ENCODE data around the gene DCDC2. TPM values are rescaled to one million over a fixed set of nuclear protein-coding genes. Genes with fewer than 3 reads are reported as not detected.

The DCDC2 gene
- total RNA-seq, 2 donors from 2014 or later, result 0.12 TPM; not detected in 1

DNA sequence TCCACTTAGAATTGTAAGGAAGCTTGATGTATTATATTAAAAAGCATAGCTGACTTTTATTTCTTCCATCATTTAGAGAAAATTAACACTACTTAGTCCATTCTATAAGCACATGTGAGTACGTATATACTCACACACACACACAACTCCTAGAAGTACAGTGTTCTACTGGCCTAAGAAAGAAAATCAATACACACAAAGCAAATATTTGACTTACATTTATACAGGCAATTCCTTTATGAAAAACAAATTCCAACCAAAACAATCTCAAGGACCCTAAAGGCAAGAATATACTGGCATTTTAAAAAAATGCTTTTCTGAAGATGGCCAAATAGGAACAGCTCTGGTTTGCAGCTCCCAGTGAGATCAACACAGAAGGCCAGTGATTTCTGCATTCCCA is 160.0 kb downstream of the DCDC2 start:
- no peak overlapping the region for H3K4me3 Mint-ChIP-seq
- H3K4me1 Mint-ChIP-seq (ENCODE audit: low read depth), result no peaks in the 10 kb centered on the region
- no peak for ATAC-seq (replicated peaks in 1 of 2)
- H3K27ac Mint-ChIP-seq, result no peak overlapping the region
- no peaks in the 10 kb centered on the region for H3K9me3 Mint-ChIP-seq
- H3K27me3 Mint-ChIP-seq (ENCODE audit: low read depth), result peaks cover 28% of the 10 kb centered on the region
- H3K36me3 Mint-ChIP-seq (ENCODE audit: insufficient read depth in 2 of 2), result no peaks in the 10 kb centered on the region
- DNase-seq, result no peak

DNA sequence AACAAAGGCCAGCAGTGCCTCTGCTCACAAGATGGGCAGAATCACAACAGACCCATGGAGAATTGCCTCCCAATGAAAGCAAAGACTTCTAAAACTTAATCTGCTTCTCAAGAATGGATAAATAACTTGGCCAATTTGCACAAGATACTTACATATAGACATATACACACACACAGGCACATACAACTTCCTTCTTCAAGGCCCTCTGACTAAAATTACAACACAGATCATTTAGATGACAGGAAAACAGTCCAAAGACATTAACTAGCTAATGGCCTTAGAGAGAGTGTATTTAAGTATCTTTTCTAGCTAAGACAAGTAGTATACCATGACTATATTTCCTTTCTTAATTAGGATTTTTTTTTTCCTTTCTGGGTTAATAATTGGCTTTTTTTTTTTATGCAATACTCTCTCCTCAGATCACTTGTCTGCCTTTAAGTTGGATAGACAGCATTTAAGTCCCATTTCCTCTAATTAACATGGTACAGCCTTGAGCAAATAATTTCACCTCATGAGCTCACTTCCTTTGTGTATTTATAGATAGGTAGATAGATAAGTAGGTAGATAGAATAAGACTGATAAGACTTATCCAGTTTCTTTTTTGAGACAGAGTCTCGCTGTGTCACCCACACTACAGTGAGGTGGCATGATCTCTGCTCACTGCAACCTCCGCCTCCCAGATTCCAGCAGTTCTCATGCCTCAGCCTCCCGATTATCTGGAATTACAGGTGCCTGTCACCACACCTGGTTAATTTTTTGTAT is 161.8 kb downstream of the DCDC2 start:
- no peaks in the 10 kb centered on the region for H3K36me3 Mint-ChIP-seq (ENCODE audit: insufficient read depth in 2 of 2)
- H3K4me1 Mint-ChIP-seq (ENCODE audit: low read depth), result no peaks in the 10 kb centered on the region
- peaks cover 36% of the 10 kb centered on the region for H3K27me3 Mint-ChIP-seq (ENCODE audit: low read depth)
- no peaks in the 10 kb centered on the region for H3K9me3 Mint-ChIP-seq
- no peak overlapping the region for H3K4me3 Mint-ChIP-seq
- DNase-seq (no peak), ATAC-seq (replicated peaks in 1 of 2) (no peak)
- no peak overlapping the region for H3K27ac Mint-ChIP-seq

DNA sequence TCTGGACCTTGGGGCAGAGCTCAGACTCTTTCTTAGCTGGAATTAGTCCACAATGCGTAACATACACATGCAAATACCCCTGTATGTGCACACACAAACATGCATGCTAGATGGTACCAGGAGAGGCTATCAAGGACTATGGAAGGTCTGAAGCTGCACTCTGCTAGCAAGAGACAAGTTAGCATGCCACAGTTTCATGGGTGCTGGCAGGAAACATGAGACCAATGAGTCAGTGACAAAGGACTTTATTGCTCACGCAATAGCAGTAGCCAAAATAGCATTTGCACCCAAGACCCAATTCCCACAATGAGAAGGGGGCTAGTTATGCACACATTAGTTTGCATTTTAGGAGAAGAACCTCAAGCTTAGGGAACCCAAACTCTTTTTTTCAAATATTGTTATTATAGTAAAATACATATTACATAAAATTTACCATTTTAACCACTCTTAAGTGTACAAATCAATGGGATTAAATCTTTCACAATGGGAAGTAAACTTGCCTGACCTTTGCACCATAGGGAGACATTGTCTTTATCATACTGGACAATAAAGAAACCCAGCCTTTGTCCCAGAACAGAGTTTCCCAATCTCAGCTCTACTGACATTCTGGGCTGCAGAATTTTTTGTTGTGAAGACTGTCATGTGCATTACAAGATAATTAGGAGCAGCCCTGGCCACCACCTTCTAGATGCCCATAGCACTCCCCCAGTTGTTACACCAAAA is 162.7 kb downstream of the DCDC2 start:
- ATAC-seq (replicated peaks in 1 of 2) (no peak), DNase-seq (no peak)
- Mint-ChIP-seq H3K9me3 (no peaks in the 10 kb centered on the region), H3K4me3 (no peak overlapping the region), H3K27ac (no peak overlapping the region), H3K4me1 (ENCODE audit: low read depth) (no peaks in the 10 kb centered on the region), H3K36me3 (ENCODE audit: insufficient read depth in 2 of 2) (no peaks in the 10 kb centered on the region), H3K27me3 (ENCODE audit: low read depth) (peaks cover 32% of the 10 kb centered on the region)

DNA sequence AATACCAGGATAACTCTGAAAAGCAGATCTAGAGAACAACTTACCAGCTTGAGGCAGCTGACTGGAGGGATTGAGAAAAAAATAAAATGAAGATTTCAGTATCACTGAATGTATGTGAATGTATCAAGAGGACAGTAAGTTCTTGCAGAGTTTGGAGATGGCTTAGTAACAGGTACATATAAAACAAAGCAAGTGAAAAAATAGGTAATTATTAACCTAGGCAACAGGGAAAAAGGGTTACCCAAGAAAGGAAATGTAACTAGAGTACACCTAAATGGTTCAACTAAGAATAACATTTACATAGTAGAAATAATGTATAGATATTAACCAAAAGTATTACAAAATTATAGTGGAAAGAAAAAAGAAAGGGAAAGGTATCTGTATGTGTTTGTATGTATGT is 164.5 kb downstream of the DCDC2 start:
- no peak for ATAC-seq (replicated peaks in 1 of 2)
- H3K36me3 Mint-ChIP-seq (ENCODE audit: insufficient read depth in 2 of 2), result no peaks in the 10 kb centered on the region
- no peaks in the 10 kb centered on the region for H3K4me1 Mint-ChIP-seq (ENCODE audit: low read depth)
- H3K4me3 Mint-ChIP-seq, result no peak overlapping the region
- no peak overlapping the region for H3K27ac Mint-ChIP-seq
- no peaks in the 10 kb centered on the region for H3K9me3 Mint-ChIP-seq
- H3K27me3 Mint-ChIP-seq (ENCODE audit: low read depth), result peaks cover 24% of the 10 kb centered on the region
- DNase-seq, result no peak

DNA sequence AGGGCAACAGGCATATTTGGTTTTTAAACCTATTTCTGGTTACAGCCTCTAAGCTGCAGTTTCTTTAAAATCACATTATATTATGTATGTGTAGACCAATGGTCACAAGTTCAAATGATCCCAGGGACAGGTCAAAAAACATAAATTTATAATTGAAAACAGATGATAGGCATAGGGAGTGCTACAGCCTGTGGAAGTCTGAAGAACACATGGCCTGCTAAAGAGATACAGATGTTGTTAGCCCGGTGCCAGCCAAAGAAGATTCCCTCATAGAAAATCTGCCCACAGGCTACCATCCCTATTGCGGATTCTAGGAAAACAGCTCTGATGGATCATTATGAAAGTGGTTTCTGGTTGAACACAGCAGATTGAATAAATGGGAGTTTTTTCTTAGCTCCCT is 166.5 kb downstream of the DCDC2 start:
- Mint-ChIP-seq H3K4me3 (no peak overlapping the region), H3K4me1 (ENCODE audit: low read depth) (no peaks in the 10 kb centered on the region), H3K27ac (no peak overlapping the region), H3K36me3 (ENCODE audit: insufficient read depth in 2 of 2) (no peaks in the 10 kb centered on the region), H3K9me3 (no peaks in the 10 kb centered on the region), H3K27me3 (ENCODE audit: low read depth) (peaks cover 24% of the 10 kb centered on the region)
- ATAC-seq (replicated peaks in 1 of 2) (no peak), DNase-seq (no peak)

DNA sequence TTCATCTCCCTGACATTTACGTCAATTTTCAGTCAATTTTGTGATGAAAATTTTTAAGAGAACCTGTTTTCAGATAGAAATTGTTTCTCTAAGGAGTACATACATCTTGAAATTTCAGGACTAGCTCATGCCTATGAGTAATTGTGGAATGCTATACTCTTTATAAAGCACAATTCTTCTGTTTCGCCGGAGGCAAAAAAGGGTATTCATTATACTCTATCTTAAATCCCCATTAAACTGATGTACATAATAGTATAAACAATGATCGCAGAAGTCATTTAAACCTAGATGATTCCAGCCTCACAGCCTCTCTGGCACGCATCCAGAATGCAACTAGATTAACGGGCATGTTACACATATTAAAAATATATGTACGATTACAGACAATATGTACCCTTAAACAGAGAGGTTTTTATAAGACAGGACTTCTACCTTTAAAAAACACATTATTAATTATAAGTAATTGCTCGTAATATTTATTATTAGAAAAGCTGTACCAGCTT is 169.2 kb downstream of the DCDC2 start:
- no peaks in the 10 kb centered on the region for H3K36me3 Mint-ChIP-seq (ENCODE audit: insufficient read depth in 2 of 2)
- no peaks in the 10 kb centered on the region for H3K4me1 Mint-ChIP-seq (ENCODE audit: low read depth)
- H3K27me3 Mint-ChIP-seq (ENCODE audit: low read depth), result peaks cover 23% of the 10 kb centered on the region
- H3K4me3 Mint-ChIP-seq, result no peak overlapping the region
- no peak for ATAC-seq (replicated peaks in 1 of 2)
- H3K27ac Mint-ChIP-seq, result no peak overlapping the region
- H3K9me3 Mint-ChIP-seq, result no peaks in the 10 kb centered on the region
- DNase-seq, result no peak

DNA sequence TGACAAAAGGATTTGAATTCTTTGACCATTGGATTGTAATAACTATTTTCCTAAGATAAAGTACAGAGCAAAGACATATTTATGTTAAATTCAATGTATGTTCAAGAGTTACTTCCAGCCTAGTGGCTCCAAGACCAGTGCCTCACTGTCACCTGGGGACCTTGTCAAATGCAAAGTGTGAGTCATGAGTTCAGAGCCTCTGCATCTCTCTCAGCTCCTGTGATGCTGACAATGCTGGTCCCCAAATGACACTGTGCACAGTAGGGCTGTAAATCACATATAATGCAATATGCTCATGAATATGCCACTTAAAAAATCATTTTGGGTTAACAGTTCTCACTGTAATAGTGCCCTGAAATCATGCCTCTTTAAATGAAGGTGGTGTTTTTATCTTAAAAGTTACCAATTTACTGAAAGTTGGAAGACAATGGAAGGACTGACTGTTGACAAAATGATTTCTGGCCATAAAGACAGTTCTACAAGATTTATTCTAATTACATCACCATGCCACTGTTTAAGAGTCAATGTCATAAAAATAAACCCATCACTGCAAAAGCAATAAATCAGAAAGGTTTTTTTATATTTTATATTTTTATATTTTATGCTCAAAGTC is 169.8 kb downstream of the DCDC2 start:
- Mint-ChIP-seq H3K27ac (no peak overlapping the region), H3K27me3 (ENCODE audit: low read depth) (peaks cover 23% of the 10 kb centered on the region), H3K36me3 (ENCODE audit: insufficient read depth in 2 of 2) (no peaks in the 10 kb centered on the region), H3K9me3 (no peaks in the 10 kb centered on the region), H3K4me3 (no peak overlapping the region), H3K4me1 (ENCODE audit: low read depth) (no peaks in the 10 kb centered on the region)
- DNase-seq, result no peak
- ATAC-seq (replicated peaks in 1 of 2), result no peak

DNA sequence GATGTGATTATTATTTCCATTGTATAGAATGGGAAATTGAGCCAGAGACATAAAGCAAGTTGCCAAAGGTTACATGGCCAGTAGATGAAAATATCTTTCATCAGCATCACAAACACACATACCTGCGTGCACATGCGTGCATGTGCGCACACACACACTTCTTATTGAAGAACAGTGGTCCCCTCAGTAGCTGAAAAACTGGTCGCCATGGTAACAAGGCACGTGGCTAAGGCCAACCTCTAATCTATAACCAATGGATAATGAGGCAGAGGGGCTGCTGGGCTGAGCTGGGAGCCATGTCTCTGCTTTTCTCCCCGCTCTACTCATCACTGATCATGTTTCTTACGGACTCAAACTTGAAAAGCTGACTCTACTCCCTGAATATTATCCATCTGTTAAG is 171.5 kb downstream of the DCDC2 start:
- no peaks in the 10 kb centered on the region for H3K36me3 Mint-ChIP-seq (ENCODE audit: insufficient read depth in 2 of 2)
- ATAC-seq (replicated peaks in 1 of 2), result no peak
- no peaks in the 10 kb centered on the region for H3K4me1 Mint-ChIP-seq (ENCODE audit: low read depth)
- no peak for DNase-seq
- H3K27me3 Mint-ChIP-seq (ENCODE audit: low read depth), result peaks cover 11% of the 10 kb centered on the region
- no peaks in the 10 kb centered on the region for H3K9me3 Mint-ChIP-seq
- H3K27ac Mint-ChIP-seq, result no peak overlapping the region
- no peak overlapping the region for H3K4me3 Mint-ChIP-seq

DNA sequence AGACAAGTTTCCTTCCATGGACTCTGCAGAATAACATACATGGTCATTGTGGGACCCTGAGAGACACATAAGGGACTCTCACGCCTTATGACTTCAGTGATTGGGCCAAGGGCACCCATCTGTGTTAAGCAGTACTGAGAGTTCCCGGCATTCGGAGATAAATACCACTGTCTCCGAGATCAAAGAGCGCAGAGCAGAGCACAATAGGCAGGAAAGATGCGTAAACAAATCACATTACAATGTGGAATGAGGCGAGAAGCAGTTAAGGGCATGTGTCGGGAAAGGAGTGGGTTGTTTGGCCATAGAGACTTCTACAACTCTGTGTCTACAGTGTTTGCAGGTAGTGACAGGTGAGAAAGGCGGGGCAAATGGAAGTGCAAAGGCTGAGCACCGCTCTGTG is 174.3 kb downstream of the DCDC2 start:
- ATAC-seq (replicated peaks in 1 of 2), result no peak
- H3K4me1 Mint-ChIP-seq (ENCODE audit: low read depth), result no peaks in the 10 kb centered on the region
- no peak overlapping the region for H3K4me3 Mint-ChIP-seq
- no peaks in the 10 kb centered on the region for H3K9me3 Mint-ChIP-seq
- H3K36me3 Mint-ChIP-seq (ENCODE audit: insufficient read depth in 2 of 2), result peaks cover 0 to 2% of the 10 kb centered on the region in 2 donors
- H3K27ac Mint-ChIP-seq, result no peak overlapping the region
- H3K27me3 Mint-ChIP-seq (ENCODE audit: low read depth), result peaks cover 5% of the 10 kb centered on the region
- DNase-seq, result no peak

DNA sequence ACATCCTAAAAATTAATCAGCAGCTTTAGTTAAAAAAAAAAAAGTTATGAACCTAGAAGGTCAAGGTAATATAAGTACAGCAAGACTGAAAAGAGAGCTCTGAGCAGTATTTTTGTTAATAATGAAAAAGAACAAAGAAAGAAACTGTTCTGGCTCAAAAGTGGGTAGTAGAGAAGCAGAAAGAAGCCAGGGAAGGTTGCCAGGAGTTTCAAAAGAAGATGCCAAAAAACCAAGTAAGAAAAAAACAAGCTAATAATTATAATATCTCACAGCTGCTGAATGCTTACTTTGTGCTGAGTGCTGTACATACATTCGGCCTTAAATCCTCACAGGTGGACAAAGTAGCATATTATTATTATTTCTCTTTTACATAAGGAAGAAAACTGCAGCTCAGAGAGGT is 200.0 kb downstream of the DCDC2 start:
- ATAC-seq (replicated peaks in 1 of 2) (no peak), DNase-seq (no peak)
- Mint-ChIP-seq H3K27me3 (ENCODE audit: low read depth) (no peaks in the 10 kb centered on the region), H3K36me3 (ENCODE audit: insufficient read depth in 2 of 2) (no peaks in the 10 kb centered on the region), H3K4me1 (ENCODE audit: low read depth) (no peaks in the 10 kb centered on the region), H3K27ac (no peak overlapping the region), H3K4me3 (no peak overlapping the region), H3K9me3 (no peaks in the 10 kb centered on the region)

DNA sequence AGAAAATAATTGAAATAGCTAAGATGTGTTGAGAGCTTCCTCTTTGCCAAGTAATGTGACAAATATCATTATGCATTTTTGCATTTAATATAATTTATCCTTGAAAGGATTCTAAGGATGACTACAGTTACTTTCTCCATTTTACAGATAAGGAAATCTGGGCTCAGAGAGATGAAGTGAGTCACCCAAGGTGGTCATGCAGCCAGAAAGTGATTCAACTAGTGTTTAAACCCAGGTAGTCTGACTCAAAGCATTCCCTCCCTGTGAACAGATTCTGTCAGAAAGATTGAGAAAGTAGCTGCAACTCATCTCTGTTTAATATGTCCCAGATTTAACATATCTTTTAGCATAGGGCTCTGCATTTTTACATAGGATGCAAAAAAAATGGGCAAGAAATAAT is 203.7 kb downstream of the DCDC2 start:
- Mint-ChIP-seq H3K4me1 (ENCODE audit: low read depth) (no peaks in the 10 kb centered on the region), H3K27ac (no peak overlapping the region), H3K27me3 (ENCODE audit: low read depth) (no peaks in the 10 kb centered on the region), H3K4me3 (no peak overlapping the region), H3K9me3 (peaks cover 0 to 3% of the 10 kb centered on the region in 2 donors), H3K36me3 (ENCODE audit: insufficient read depth in 2 of 2) (no peaks in the 10 kb centered on the region)
- ATAC-seq (replicated peaks in 1 of 2) (peak; percentile 36 to 62), DNase-seq (no peak)

DNA sequence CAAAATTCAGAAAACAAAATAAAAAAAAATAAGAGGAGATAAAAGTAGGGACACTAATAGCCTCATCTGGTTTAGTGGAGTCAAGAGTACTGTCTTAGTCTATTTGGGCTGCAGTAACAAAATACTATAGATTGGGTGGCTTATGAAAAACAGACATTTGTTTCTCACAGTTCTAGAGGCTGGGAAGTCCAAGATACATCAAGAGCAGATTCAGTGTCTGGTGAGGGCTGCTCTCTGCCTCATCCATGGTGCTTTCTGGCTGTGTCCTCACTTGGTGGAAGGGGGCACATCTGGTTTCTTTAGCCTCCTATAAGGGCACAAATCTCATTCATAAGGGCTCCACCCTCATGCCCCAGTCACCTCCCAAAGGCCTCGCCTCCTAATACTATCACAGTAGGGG is 205.8 kb downstream of the DCDC2 start:
- Mint-ChIP-seq H3K36me3 (ENCODE audit: insufficient read depth in 2 of 2) (no peaks in the 10 kb centered on the region), H3K27ac (no peak overlapping the region), H3K27me3 (ENCODE audit: low read depth) (no peaks in the 10 kb centered on the region), H3K9me3 (peaks cover 0 to 3% of the 10 kb centered on the region in 2 donors), H3K4me3 (no peak overlapping the region), H3K4me1 (ENCODE audit: low read depth) (no peaks in the 10 kb centered on the region)
- DNase-seq (no peak), ATAC-seq (replicated peaks in 1 of 2) (no peak)

DNA sequence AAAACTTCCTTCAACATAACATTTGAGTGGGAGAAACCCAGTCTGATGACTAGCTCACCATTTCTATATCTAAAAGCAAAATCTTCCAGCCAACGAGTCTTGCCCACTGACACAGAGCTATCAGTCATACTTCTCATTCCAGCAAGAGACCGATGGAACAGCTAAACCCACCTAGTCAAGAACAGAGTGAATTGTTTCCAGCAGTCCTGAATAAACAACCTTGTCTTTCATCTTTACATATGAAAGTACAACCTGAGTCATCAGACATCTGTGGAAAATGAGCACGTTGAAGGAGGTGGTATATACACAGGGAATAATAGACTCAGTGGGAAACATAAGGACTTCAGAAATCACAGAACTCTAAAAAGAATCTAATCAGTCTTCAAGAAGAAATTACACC is 208.0 kb downstream of the DCDC2 start:
- no peaks in the 10 kb centered on the region for H3K27me3 Mint-ChIP-seq (ENCODE audit: low read depth)

More for the DNA sequence above, 208.0 kb downstream of the DCDC2 start:
- H3K4me1 Mint-ChIP-seq (ENCODE audit: low read depth), result no peaks in the 10 kb centered on the region
- DNase-seq (no peak), ATAC-seq (replicated peaks in 1 of 2) (no peak)
- no peak overlapping the region for H3K27ac Mint-ChIP-seq
- H3K36me3 Mint-ChIP-seq (ENCODE audit: insufficient read depth in 2 of 2), result no peaks in the 10 kb centered on the region
- H3K4me3 Mint-ChIP-seq, result no peak overlapping the region
- H3K9me3 Mint-ChIP-seq, result peaks cover 0 to 3% of the 10 kb centered on the region in 2 donors
